ENCODE results near the gene DNTT. TPM values are rescaled to one million over a fixed set of nuclear protein-coding genes. Genes with fewer than 3 reads are reported as not detected.

The DNTT gene
- polyA plus RNA-seq (2013, experiment 1 of 2), result not detected
- polyA plus RNA-seq (2013, experiment 2 of 2), result not detected

- Histone ChIP-seq H3K27ac (ENCODE audit: low read depth, low read length) (no peak within 1 kb of the TSS), H3K4me3 (ENCODE audit: low read length) (no peak within 1 kb of the TSS), H3K9ac (ENCODE audit: low read depth, low read length) (no peak within 1 kb of the TSS), H3K36me3 (ENCODE audit: insufficient read depth, low read length) (no peaks in the 10 kb centered on the region), H3K9me3 (ENCODE audit: insufficient read depth, low read depth, low read length) (no peaks in the 10 kb centered on the region), H3K4me1 (ENCODE audit: insufficient read depth, low read length) (peaks cover 28% of the 10 kb centered on the region), H3K27me3 (ENCODE audit: insufficient read depth, low read length) (no peaks in the 10 kb centered on the region)
- WGBS, result 94% methylated on average over 8 of the region's 8 CpGs
Observed at GRCh38 chr10:96304230-96304629, at the start of gene DNTT. Gene DNTT, plus strand, starts transcription at chr10:96304434. Its CDS starts 64 bp downstream, at chr10:96304498.

GRCh38 chr10:96254976-96255375 lies 49.3 kb upstream of the DNTT start:
- Histone ChIP-seq H3K9ac (ENCODE audit: low read depth, low read length) (no peak overlapping the region), H3K27ac (ENCODE audit: low read depth, low read length) (no peak overlapping the region), H3K4me3 (ENCODE audit: low read length) (no peak overlapping the region), H3K36me3 (ENCODE audit: insufficient read depth, low read length) (no peaks in the 10 kb centered on the region), H3K9me3 (ENCODE audit: insufficient read depth, low read depth, low read length) (no peaks in the 10 kb centered on the region), H3K4me1 (ENCODE audit: insufficient read depth, low read length) (peaks cover 12% of the 10 kb centered on the region; the same call in 1 of the 2 replicates), H3K27me3 (ENCODE audit: insufficient read depth, low read length) (no peaks in the 10 kb centered on the region)
- 85% methylated on average over 5 of the region's 5 CpGs for WGBS

GRCh38 chr10:96255549-96256333 lies 48.5 kb upstream of the DNTT start:
- Histone ChIP-seq H3K4me3 (ENCODE audit: low read length) (no peak overlapping the region), H3K9ac (ENCODE audit: low read depth, low read length) (no peak overlapping the region), H3K27ac (ENCODE audit: low read depth, low read length) (peak overlapping the region; percentile 6; the same call in 1 of the 2 replicates), H3K36me3 (ENCODE audit: insufficient read depth, low read length) (no peaks in the 10 kb centered on the region), H3K9me3 (ENCODE audit: insufficient read depth, low read depth, low read length) (no peaks in the 10 kb centered on the region), H3K27me3 (ENCODE audit: insufficient read depth, low read length) (no peaks in the 10 kb centered on the region), H3K4me1 (ENCODE audit: insufficient read depth, low read length) (peaks cover 12% of the 10 kb centered on the region; the same call in 1 of the 2 replicates)
- WGBS, result 59% methylated on average over 6 of the region's 6 CpGs

- H3K4me1 ChIP-seq (ENCODE audit: insufficient read depth, low read length), result peaks cover 12% of the 10 kb centered on the region; the same call in 1 of the 2 replicates
- 84% methylated on average over 4 of the region's 4 CpGs for WGBS
- H3K36me3 ChIP-seq (ENCODE audit: insufficient read depth, low read length), result no peaks in the 10 kb centered on the region
- H3K27ac ChIP-seq (ENCODE audit: low read depth, low read length), result no peak overlapping the region
- no peak overlapping the region for H3K4me3 ChIP-seq (ENCODE audit: low read length)
- H3K9me3 ChIP-seq (ENCODE audit: insufficient read depth, low read depth, low read length), result no peaks in the 10 kb centered on the region
- no peaks in the 10 kb centered on the region for H3K27me3 ChIP-seq (ENCODE audit: insufficient read depth, low read length)
- H3K9ac ChIP-seq (ENCODE audit: low read depth, low read length), result no peak overlapping the region
Observed at GRCh38 chr10:96257944-96258343, 46.3 kb upstream of the DNTT start.

GRCh38 chr10:96259150-96259549 lies 45.1 kb upstream of the DNTT start:
- H3K9me3 ChIP-seq (ENCODE audit: insufficient read depth, low read depth, low read length), result no peaks in the 10 kb centered on the region
- H3K27me3 ChIP-seq (ENCODE audit: insufficient read depth, low read length), result no peaks in the 10 kb centered on the region
- 93% methylated on average over 6 of the region's 6 CpGs for WGBS
- H3K36me3 ChIP-seq (ENCODE audit: insufficient read depth, low read length), result no peaks in the 10 kb centered on the region
- H3K27ac ChIP-seq (ENCODE audit: low read depth, low read length), result no peak overlapping the region
- no peak overlapping the region for H3K9ac ChIP-seq (ENCODE audit: low read depth, low read length)
- H3K4me3 ChIP-seq (ENCODE audit: low read length), result no peak overlapping the region
- H3K4me1 ChIP-seq (ENCODE audit: insufficient read depth, low read length), result peaks cover 12% of the 10 kb centered on the region; the same call in 1 of the 2 replicates

GRCh38 chr10:96260014-96260413 lies 44.2 kb upstream of the DNTT start:
- Histone ChIP-seq H3K4me1 (ENCODE audit: insufficient read depth, low read length) (peaks cover 12% of the 10 kb centered on the region; the same call in 1 of the 2 replicates), H3K4me3 (ENCODE audit: low read length) (no peak overlapping the region), H3K9me3 (ENCODE audit: insufficient read depth, low read depth, low read length) (no peaks in the 10 kb centered on the region), H3K27me3 (ENCODE audit: insufficient read depth, low read length) (no peaks in the 10 kb centered on the region), H3K27ac (ENCODE audit: low read depth, low read length) (no peak overlapping the region), H3K9ac (ENCODE audit: low read depth, low read length) (no peak overlapping the region), H3K36me3 (ENCODE audit: insufficient read depth, low read length) (no peaks in the 10 kb centered on the region)
- WGBS, result 91% methylated on average over 3 of the region's 3 CpGs

GRCh38 chr10:96261132-96261531 lies 43.1 kb upstream of the DNTT start:
- H3K9ac ChIP-seq (ENCODE audit: low read depth, low read length), result no peak overlapping the region
- H3K9me3 ChIP-seq (ENCODE audit: insufficient read depth, low read depth, low read length), result no peaks in the 10 kb centered on the region
- H3K27me3 ChIP-seq (ENCODE audit: insufficient read depth, low read length), result no peaks in the 10 kb centered on the region
- H3K4me1 ChIP-seq (ENCODE audit: insufficient read depth, low read length), result peaks cover 1% of the 10 kb centered on the region; the same call in 1 of the 2 replicates
- H3K4me3 ChIP-seq (ENCODE audit: low read length), result no peak overlapping the region
- no peak overlapping the region for H3K27ac ChIP-seq (ENCODE audit: low read depth, low read length)
- H3K36me3 ChIP-seq (ENCODE audit: insufficient read depth, low read length), result no peaks in the 10 kb centered on the region
- WGBS, result 95% methylated on average over 1 of the region's 2 CpGs

GRCh38 chr10:96261930-96262329 lies 42.3 kb upstream of the DNTT start:
- Histone ChIP-seq H3K27me3 (ENCODE audit: insufficient read depth, low read length) (no peaks in the 10 kb centered on the region), H3K4me1 (ENCODE audit: insufficient read depth, low read length) (no peaks in the 10 kb centered on the region), H3K4me3 (ENCODE audit: low read length) (no peak overlapping the region), H3K27ac (ENCODE audit: low read depth, low read length) (no peak overlapping the region), H3K9me3 (ENCODE audit: insufficient read depth, low read depth, low read length) (no peaks in the 10 kb centered on the region), H3K9ac (ENCODE audit: low read depth, low read length) (no peak overlapping the region), H3K36me3 (ENCODE audit: insufficient read depth, low read length) (no peaks in the 10 kb centered on the region)
- 83% methylated on average over 3 of the region's 3 CpGs for WGBS

- no peak overlapping the region for H3K27ac ChIP-seq (ENCODE audit: low read depth, low read length)
- no peak overlapping the region for H3K9ac ChIP-seq (ENCODE audit: low read depth, low read length)
- H3K36me3 ChIP-seq (ENCODE audit: insufficient read depth, low read length), result no peaks in the 10 kb centered on the region
- WGBS, result 95% methylated on average over 4 of the region's 4 CpGs
- H3K27me3 ChIP-seq (ENCODE audit: insufficient read depth, low read length), result no peaks in the 10 kb centered on the region
- H3K9me3 ChIP-seq (ENCODE audit: insufficient read depth, low read depth, low read length), result no peaks in the 10 kb centered on the region
- H3K4me3 ChIP-seq (ENCODE audit: low read length), result no peak overlapping the region
- no peaks in the 10 kb centered on the region for H3K4me1 ChIP-seq (ENCODE audit: insufficient read depth, low read length)
Observed at GRCh38 chr10:96263176-96263575, 41.1 kb upstream of the DNTT start.

GRCh38 chr10:96263669-96264068 lies 40.6 kb upstream of the DNTT start:
- H3K9ac ChIP-seq (ENCODE audit: low read depth, low read length), result no peak overlapping the region
- no peak overlapping the region for H3K4me3 ChIP-seq (ENCODE audit: low read length)
- H3K27me3 ChIP-seq (ENCODE audit: insufficient read depth, low read length), result no peaks in the 10 kb centered on the region
- WGBS, result 96% methylated on average over 4 of the region's 4 CpGs
- H3K4me1 ChIP-seq (ENCODE audit: insufficient read depth, low read length), result no peaks in the 10 kb centered on the region
- no peak overlapping the region for H3K27ac ChIP-seq (ENCODE audit: low read depth, low read length)
- no peaks in the 10 kb centered on the region for H3K36me3 ChIP-seq (ENCODE audit: insufficient read depth, low read length)
- no peaks in the 10 kb centered on the region for H3K9me3 ChIP-seq (ENCODE audit: insufficient read depth, low read depth, low read length)

- Histone ChIP-seq H3K9me3 (ENCODE audit: insufficient read depth, low read depth, low read length) (no peaks in the 10 kb centered on the region), H3K9ac (ENCODE audit: low read depth, low read length) (no peak overlapping the region), H3K36me3 (ENCODE audit: insufficient read depth, low read length) (no peaks in the 10 kb centered on the region), H3K4me1 (ENCODE audit: insufficient read depth, low read length) (no peaks in the 10 kb centered on the region), H3K27ac (ENCODE audit: low read depth, low read length) (no peak overlapping the region), H3K4me3 (ENCODE audit: low read length) (no peak overlapping the region), H3K27me3 (ENCODE audit: insufficient read depth, low read length) (no peaks in the 10 kb centered on the region)
- WGBS, result 97% methylated on average over 3 of the region's 4 CpGs
Observed at GRCh38 chr10:96264938-96265337, 39.3 kb upstream of the DNTT start.

All from HUES64 (cell line).